SK-N-SH treated with all-trans-retinoic acid at 6 μM for 48 hours (cell line): Measurements from ENCODE around the gene RBM28.

ENCODE experiments used
- ATAC-seq: fragments of 200-7000 bp; cut with Tn5 transposase; 3 replicates; pipeline ENCODE4 v1.9.1; 2020; ENCODE audit warnings: mild to moderate bottlenecking, moderate library complexity
- ARNTL ChIP-seq: fragments of 450-650 bp; formaldehyde crosslinking; IDR thresholded peaks from 2 replicates; pipeline ENCODE4 v1.5.0; 2020; ENCODE audit warnings: low read depth, mild to moderate bottlenecking, moderate library complexity, borderline replicate concordance
- BACH2 ChIP-seq: fragments of 250-450 bp; sonication (Bioruptor Pico); IDR thresholded peaks from 2 replicates; pipeline ENCODE4 v1.9.0; 2021; ENCODE audit warnings: mild to moderate bottlenecking, borderline replicate concordance
- CREB5 ChIP-seq: fragments of 250-450 bp; sonication (Bioruptor Pico); IDR thresholded peaks from 2 replicates; pipeline ENCODE4 v1.5.1; 2020; ENCODE audit warnings: low read depth, mild to moderate bottlenecking, moderate library complexity
- CSDC2 ChIP-seq: fragments of 250-450 bp; sonication (Bioruptor Pico); IDR thresholded peaks from 2 replicates; pipeline ENCODE4 v1.5.0; 2020; ENCODE audit warnings: mild to moderate bottlenecking, moderate library complexity
- ESRRG ChIP-seq: fragments of 250-450 bp; sonication (Bioruptor Pico); IDR thresholded peaks from 2 replicates; pipeline ENCODE4 v1.6.1; 2021; ENCODE audit warnings: mild to moderate bottlenecking
- GLIS3 ChIP-seq: fragments of 250-450 bp; sonication (Bioruptor Pico); IDR thresholded peaks from 2 replicates; pipeline ENCODE4 v1.5.0; 2020; ENCODE audit warnings: mild to moderate bottlenecking, moderate library complexity
- ISL1 ChIP-seq: fragments of 250-450 bp; sonication (Bioruptor Pico); IDR thresholded peaks from 2 replicates; pipeline ENCODE4 v2.1.2; 2022; ENCODE audit warnings: mild to moderate bottlenecking, moderate library complexity
- OSR1 ChIP-seq: fragments of 250-450 bp; sonication (Bioruptor Pico); IDR thresholded peaks from 2 replicates; pipeline ENCODE4 v1.8.0; 2022; ENCODE audit warnings: moderate library complexity, mild to moderate bottlenecking, inconsistent platforms
- PATZ1 ChIP-seq: fragments of 250-450 bp; sonication (Bioruptor Pico); IDR thresholded peaks from 2 replicates; pipeline ENCODE4 v1.8.0; 2020; ENCODE audit warnings: mild to moderate bottlenecking, moderate library complexity, borderline replicate concordance
- POU6F1 ChIP-seq: fragments of 250-450 bp; sonication (Bioruptor Pico); IDR thresholded peaks from 2 replicates; pipeline ENCODE4 v1.8.0; 2021; ENCODE audit warnings: low read depth, mild to moderate bottlenecking, moderate library complexity, borderline replicate concordance
- PPARA ChIP-seq: fragments of 250-450 bp; sonication (Bioruptor Pico); IDR thresholded peaks from 2 replicates; pipeline ENCODE4 v1.5.0; 2020; ENCODE audit warnings: mild to moderate bottlenecking, borderline replicate concordance
- RARB ChIP-seq: fragments of 250-450 bp; sonication (Bioruptor Pico); IDR thresholded peaks from 2 replicates; pipeline ENCODE4 v1.8.0; 2021; ENCODE audit warnings: mild to moderate bottlenecking, moderate library complexity
- SNAI2 ChIP-seq: fragments of 250-450 bp; sonication (Bioruptor Pico); IDR thresholded peaks from 2 replicates; pipeline ENCODE4 v1.5.0; 2020; ENCODE audit warnings: mild to moderate bottlenecking, moderate library complexity
- TCF4 ChIP-seq: fragments of 250-450 bp; sonication (Bioruptor Pico); IDR thresholded peaks from 2 replicates; pipeline ENCODE4 v1.8.0; 2021; ENCODE audit warnings: mild to moderate bottlenecking, moderate library complexity, borderline replicate concordance
- TOX ChIP-seq: fragments of 250-450 bp; sonication (Bioruptor Pico); IDR thresholded peaks from 2 replicates; pipeline ENCODE4 v1.8.0; 2021; ENCODE audit warnings: mild to moderate bottlenecking, moderate library complexity, borderline replicate concordance
- TSHZ2 ChIP-seq: fragments of 250-450 bp; sonication (Bioruptor Pico); IDR thresholded peaks from 2 replicates; pipeline ENCODE4 v1.5.0; 2020; ENCODE audit warnings: mild to moderate bottlenecking, moderate library complexity
- ZC3H10 ChIP-seq: fragments of 250-450 bp; sonication (Bioruptor Pico); IDR thresholded peaks from 2 replicates; pipeline ENCODE4 v1.5.1; 2021; ENCODE audit warnings: mild to moderate bottlenecking, moderate library complexity
- ZFP3 ChIP-seq: fragments of 250-450 bp; sonication (Bioruptor Pico); IDR thresholded peaks from 2 replicates; pipeline ENCODE4 v1.5.0; 2020; ENCODE audit warnings: mild to moderate bottlenecking, moderate library complexity
- ZFP30 ChIP-seq: fragments of 450-650 bp; formaldehyde crosslinking; IDR thresholded peaks from 2 replicates; pipeline ENCODE4 v1.5.0; 2022; ENCODE audit warnings: mild to moderate bottlenecking, moderate library complexity
- ZNF565 ChIP-seq: fragments of 450-650 bp; formaldehyde crosslinking; conservative IDR thresholded peaks from 2 replicates; pipeline ENCODE4 v1.5.0; 2020; ENCODE audit warnings: low read depth, mild to moderate bottlenecking, moderate library complexity
- ZNF70 ChIP-seq: fragments of 450-650 bp; formaldehyde crosslinking; IDR thresholded peaks from 2 replicates; pipeline ENCODE4 v1.5.0; 2020; ENCODE audit warnings: mild to moderate bottlenecking, moderate library complexity
- ZNF8 ChIP-seq: fragments of 450-650 bp; formaldehyde crosslinking; IDR thresholded peaks from 2 replicates; pipeline ENCODE4 v1.5.0; 2020; ENCODE audit warnings: mild to moderate bottlenecking, moderate library complexity

The RBM28 gene

GRCh38 chr7:128309976-128310375 lies 33.7 kb downstream of the RBM28 start:
- no peak for ATAC-seq
- TF ChIP-seq TCF4 (CRISPR knock-in tag) (no peak), GLIS3 (no peak), BACH2 (CRISPR knock-in tag) (no peak), ZNF70 (CRISPR knock-in tag) (no peak), ARNTL (no peak), TSHZ2 (no peak), ESRRG (CRISPR knock-in tag) (no peak)

GRCh38 chr7:128309124-128309523 lies 34.6 kb downstream of the RBM28 start:
- no peak for ATAC-seq
- no peak for TF ChIP-seq TSHZ2
- no peak for TF ChIP-seq OSR1 (CRISPR knock-in tag)
- TF ChIP-seq ESRRG (CRISPR knock-in tag) = no peak
- TF ChIP-seq ISL1 = no peak
- no peak for TF ChIP-seq ZNF70 (CRISPR knock-in tag)
- TF ChIP-seq RARB = no peak
- TF ChIP-seq ZNF565 (CRISPR knock-in tag) = no peak
- TF ChIP-seq SNAI2 (CRISPR knock-in tag) = no peak
- TF ChIP-seq ARNTL = no peak
- no peak for TF ChIP-seq CSDC2
- no peak for TF ChIP-seq TOX (CRISPR knock-in tag)
- no peak for TF ChIP-seq ZFP30 (CRISPR knock-in tag)
- TF ChIP-seq ZFP3 (CRISPR knock-in tag) = no peak
- no peak for TF ChIP-seq TCF4 (CRISPR knock-in tag)
- TF ChIP-seq POU6F1 (CRISPR knock-in tag) = no peak
- no peak for TF ChIP-seq ZC3H10 (CRISPR knock-in tag)
- TF ChIP-seq, all 23 proteins: peak for 0

GRCh38 chr7:128307061-128307460 lies 36.6 kb downstream of the RBM28 start:
- TF ChIP-seq TOX (CRISPR knock-in tag) = no peak
- no peak for TF ChIP-seq RARB
- no peak for TF ChIP-seq CREB5 (CRISPR knock-in tag)
- no peak for TF ChIP-seq TCF4 (CRISPR knock-in tag)
- no peak for TF ChIP-seq ZNF70 (CRISPR knock-in tag)
- TF ChIP-seq PPARA (CRISPR knock-in tag) = no peak
- TF ChIP-seq ZNF565 (CRISPR knock-in tag) = no peak
- TF ChIP-seq POU6F1 (CRISPR knock-in tag) = no peak
- no peak for TF ChIP-seq ZFP30 (CRISPR knock-in tag)
- TF ChIP-seq OSR1 (CRISPR knock-in tag) = no peak
- TF ChIP-seq ZNF8 = no peak
- TF ChIP-seq CSDC2 = no peak
- no peak for TF ChIP-seq PATZ1 (CRISPR knock-in tag)
- TF ChIP-seq SNAI2 (CRISPR knock-in tag) = no peak
- TF ChIP-seq ARNTL = no peak
- TF ChIP-seq ESRRG (CRISPR knock-in tag) = no peak
- ATAC-seq = no peak
